Ramos (cell line): ENCODE data around the gene DIP2B.

Experiments
- in situ Hi-C: fragments of 300-500 bp; cut with MboI; formaldehyde crosslinking; loops from one replicate; pipeline ENCODE4 v1.14.3; 2022; ENCODE audit warnings: low sequenced_read_pairs; ENCODE audit not compliant: unreplicated experiment

Gene DIP2B

DNA sequence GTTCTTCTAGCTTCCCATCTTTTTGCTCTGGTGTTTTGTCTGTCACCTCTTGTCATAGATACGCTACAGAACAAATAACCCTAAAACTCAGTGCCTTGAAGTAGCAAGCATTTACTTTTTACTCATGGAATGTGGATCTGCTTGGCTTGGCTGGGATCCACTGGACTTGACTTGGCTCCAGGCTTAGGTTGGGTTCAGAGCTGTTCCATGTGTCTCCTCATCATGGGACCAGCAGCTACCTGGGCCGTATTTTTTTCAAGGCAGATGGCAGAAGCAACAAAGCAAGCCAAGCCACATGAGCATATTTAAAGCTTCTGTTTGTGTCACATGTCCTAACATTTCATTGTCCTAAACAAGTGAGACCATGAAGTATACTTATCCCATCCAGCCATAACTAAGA is 210.4 kb downstream of the DIP2B start:
- in situ Hi-C loops = no loop called here

DNA sequence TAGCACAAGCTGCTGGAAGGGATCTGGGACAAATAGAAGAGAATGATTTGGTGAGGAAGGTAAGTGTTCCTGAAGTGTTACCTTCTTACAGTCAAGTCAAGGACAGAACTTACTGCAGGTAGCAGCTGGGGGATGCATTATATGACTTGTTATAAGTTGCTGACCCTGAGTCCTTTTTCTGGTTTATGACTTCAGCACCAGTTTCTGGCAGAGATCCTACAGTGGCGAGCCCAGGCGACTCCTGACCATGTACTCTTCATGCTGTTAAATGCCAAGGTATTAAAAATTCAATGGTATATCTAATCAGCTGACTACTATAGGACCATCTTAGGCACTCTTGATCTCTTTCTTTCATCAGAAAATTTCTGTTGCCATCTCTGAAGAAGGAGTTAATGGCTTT is 214.0 kb downstream of the DIP2B start:
- in situ Hi-C loops = no loop called here

DNA sequence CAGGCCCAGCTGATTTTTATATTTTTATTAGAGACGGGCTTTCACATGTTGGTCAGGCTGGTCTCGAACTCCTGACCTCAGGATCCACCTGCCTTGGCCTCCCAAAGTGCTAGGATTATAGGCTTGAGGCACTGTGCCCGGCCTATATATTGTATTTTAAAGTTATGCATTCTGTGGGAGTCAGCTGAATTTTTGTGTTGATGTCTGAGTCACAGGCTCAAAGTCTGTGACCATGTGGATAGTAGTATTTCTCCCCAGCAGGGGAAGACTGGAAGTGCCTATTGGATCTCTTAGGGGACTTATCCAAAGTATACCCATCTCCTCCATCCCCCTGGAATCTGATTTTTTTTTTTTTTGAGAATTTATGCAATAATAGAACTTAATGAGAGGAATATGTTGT is 215.3 kb downstream of the DIP2B start:
- in situ Hi-C loops = no loop called here

DNA sequence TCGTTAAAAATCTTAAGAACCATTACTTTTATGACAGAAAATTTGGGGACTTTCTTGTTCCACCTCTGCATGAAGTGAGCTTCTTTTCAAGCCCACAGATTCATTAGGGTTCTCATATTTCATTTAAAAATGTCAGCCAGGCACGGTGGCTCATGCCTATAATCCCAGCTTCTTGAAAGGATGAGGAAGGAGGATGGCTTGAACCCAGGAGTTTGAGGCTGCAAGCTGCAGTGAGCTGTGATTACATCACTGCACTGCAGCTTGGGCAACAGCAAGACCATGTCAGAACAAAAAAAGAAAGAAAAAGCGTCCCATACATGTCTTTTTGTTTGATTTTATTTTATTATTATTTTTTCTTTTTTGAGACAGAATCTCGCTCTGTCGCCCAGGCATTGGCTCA is 215.7 kb downstream of the DIP2B start:
- in situ Hi-C loops = no loop called here

DNA sequence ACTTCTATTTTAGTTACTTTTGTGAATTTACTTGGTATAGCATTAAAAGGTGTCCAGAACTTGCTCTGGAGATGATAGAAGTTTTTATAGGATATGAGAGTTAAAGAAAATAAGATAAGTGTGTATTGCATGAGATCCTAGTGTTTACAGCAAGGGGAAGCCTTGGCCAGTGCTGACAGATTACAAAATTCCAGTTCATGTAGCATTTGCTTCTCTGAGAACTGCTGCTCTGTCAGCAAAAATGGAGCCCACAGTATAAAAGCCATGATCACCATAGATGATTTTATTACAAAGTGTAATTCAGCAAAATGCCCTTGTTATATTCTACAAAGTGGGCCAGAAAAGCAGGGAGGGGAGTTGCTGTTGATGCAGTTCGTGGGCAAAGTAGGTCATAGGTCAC is 219.1 kb downstream of the DIP2B start:
- in situ Hi-C loops = no loop called here

DNA sequence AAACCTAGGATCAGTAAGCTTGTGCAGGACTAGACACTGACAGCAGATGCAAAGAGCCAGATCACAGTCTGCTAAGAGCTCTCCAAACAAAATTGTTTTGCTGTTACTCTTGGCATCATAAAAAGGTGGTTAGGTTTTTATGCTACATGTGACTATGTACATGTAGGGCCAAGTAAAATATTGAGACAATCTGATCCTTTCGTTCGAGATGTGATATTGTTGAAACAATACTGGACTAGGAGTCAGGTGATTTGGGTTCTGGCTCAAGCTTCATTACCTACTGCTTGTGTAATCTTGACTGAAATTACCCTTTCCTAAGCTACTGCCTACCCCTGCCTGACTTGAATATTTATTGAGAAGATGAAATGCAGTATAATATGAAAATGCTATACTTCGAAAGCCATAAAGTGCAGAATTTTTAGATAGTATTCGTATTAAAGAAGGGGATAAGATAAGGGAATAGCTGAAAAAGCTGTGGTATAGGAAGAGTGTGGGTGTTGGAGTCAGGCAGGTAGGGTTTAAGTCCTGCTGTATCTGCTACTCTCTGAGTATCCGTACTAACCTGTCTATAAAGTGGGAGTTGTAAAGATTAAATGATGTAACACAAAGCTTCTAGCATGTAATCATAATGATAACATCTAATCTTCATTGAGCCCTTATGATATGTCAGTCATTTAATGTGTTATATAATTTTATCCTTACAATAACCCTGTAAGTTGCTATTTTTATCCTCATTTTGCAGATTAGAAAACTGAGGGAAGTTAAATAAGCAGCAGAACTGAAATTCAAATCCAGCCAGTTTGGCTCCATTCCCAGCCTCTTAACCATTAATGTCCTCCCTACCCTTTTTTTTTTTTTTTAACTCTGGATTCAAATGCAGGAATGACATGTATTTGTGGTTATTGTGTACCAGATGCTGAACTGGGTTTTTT is 220.5 kb downstream of the DIP2B start:
- in situ Hi-C loops = no loop called here

DNA sequence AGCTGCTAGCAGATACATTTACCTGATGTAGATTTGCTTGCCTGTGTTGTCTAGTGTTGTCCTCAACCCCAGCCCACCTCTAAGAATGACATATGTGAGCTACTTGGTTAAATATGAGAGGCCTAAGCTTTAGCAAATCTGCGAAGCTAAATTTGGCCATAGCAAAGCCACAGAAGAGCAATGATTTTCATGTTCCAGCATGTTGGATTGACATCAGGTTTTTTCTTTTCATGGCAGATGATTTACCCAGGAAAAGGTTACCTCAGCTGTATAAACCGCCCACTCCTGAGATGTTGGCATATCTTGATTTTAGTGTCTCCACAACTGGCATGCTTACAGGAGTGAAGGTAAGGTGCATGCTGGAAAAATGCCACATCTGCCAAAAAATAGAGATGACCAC is 222.7 kb downstream of the DIP2B start:
- in situ Hi-C loops = no loop called here

DNA sequence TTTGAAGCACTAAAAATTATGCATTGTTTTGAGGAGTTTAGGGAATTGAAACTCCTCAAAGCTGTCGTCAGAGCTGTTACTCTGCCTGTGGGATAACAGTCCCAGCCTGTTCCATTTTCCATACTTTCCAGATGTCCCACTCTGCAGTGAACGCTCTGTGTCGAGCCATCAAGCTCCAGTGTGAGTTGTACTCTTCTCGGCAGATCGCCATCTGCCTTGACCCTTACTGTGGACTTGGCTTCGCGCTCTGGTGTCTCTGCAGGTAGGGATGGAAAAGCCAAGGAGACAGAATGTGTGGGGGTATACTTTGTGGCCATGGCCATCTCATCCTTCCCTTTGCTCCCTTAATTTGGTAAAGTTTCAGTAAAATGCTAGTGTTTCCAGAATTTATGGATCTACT is 223.6 kb downstream of the DIP2B start:
- in situ Hi-C loops = no loop called here

DNA sequence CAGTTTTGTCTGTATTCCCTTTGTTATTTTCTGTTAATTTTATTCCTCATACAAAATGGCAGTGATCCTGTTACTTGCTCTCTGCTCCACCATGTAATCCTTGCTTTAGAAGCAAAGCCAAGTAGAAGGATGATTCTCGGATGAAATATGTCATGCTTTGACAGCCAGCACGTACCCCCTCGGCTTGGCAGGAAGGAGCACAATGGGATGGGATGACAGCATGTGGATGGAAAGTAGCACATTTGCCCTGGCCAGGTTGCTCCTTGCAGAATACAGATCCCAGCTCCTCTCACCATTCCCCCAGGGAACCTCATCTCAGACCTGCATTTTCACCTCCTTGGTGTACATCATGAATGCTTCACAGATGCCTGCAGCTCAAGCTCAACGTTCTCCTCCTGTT is 224.1 kb downstream of the DIP2B start:
- in situ Hi-C loops = no loop called here

DNA sequence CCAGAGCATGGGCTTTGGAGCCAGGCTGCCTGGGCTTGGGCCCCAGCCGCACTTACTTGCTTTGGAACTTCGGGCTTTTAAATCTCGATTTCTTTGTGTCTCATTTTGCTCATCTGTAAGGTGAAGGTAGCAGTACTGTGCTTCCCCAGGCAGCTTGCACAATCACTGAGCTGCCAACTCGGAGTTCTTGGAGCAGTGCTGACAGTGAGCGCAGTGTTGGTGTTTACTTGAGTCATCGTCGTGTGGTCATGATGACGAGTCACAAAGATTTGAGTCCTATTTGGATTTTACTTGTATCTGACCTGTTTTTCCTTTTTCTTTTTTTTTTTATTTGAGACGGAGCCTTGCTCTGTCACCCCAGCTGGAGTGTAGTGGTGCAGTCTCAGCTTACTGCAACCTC is 227.8 kb downstream of the DIP2B start:
- in situ Hi-C loops = no loop called here

DNA sequence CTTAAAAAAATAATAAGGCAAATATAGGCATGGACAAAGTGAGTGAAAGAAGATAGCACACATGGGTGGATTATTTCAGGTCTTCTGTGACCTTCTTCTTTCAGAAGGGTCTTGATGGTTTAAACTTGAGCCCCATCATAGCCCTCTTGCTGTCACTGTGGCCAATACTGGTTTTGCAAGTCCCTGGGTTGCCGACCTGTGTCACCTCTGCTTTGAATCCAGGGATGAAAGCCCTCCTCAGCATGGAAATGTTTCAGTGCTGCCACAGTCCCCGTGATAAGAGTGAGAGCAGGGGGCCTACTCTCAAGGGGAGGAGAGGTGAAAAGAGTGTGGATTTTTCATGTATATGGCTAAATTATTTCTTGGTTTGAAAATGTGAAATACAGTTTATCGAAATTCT is 228.9 kb downstream of the DIP2B start:
- in situ Hi-C loops = no loop called here

DNA sequence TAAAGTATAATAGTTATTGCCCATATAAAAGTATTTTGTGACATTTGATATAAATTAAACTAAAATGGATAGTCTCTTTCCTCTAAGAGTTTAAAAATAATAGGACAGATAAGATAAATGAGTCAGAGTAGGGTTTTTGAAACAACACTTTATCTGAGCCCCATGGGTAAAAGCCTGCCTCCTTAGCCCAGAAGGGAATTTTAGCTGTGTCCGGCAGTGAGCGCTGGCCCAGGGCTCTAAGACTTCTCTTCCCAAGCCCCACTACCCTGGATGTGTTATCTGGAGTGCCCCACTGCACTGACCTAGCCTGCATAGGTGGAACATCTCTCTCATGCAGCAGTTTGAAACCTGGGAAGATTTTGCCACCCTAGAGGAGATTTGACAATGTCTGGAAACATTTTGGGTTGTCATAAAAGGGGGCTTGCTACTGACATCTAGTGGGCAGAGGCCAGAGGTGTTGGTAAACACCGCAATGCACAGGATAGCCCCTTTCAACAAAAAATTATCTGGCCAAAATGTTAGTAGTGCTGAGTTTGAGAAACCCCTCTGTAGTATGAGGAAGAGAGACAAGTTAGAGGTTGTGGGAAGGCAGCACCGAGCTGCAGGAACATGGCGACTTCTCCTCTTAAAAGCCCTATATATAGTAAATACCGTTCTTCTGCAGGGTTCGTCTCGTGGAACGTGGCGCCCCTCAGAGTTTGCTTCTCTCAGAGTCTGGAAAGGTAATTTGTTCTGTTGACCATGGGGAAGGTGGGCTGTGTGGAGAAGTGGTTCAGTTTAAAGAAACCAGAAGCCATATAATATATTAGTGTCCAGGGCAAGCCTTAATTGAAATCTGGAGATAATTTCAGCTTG is 229.9 kb downstream of the DIP2B start:
- in situ Hi-C loops = no loop called here

DNA sequence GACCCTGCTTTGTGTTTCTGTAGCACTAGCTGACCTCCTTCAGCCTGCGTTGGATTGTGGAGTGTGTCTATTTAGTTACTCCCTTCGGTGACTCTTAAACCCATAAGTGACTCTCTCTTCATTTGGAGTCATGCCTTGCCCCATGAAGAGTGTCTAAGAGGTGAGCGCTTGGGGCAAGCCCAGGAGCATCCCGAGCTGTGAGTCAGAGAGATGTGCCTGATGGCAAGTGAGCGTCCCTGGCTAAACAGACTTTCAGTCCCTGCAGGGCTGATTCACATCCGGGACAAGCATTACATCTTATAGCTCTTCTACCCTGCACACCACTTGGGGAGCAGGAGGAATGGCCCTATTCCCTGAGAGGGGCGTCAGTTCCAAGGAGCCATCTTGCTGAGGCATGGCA is 234.8 kb downstream of the DIP2B start:
- in situ Hi-C loops = no loop called here

DNA sequence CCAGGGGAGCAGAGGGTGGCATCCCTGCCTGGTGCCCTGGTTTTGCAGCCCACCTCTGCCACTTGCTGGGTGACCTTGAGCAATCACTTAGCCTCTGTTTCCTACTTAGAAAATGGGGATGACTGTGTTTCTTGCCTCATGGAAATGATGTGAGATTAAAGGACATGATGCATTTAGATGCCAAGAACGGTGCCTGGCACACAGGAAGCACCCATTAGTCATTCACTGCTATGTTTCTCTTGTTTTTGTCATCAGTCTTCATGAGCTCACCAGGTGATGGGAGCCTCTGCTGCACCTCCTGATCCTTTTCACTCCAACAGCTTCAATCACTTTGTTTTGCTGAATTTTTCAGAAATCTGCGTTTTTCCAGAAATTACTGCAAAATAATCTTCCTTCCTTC is 235.5 kb downstream of the DIP2B start:
- in situ Hi-C loops = no loop called here

DNA sequence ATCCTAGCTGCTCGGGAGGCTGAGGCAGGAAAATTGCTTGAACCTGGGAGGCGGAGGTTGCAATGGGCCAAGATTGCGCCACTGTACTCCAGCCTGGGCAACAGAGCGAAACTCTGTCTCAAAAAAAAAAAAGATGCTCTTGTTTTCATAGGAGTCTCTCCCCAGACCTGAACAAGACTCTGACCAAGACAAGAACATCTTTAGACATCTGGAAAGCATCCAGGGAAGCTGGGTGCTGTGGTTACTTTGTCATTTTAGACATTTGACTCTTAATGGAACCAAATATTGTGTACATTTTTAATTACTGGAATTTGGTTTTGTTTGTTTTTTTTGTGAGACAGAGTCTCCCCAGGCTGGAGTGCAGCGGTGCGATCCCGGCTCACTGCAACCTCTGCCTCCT is 238.0 kb downstream of the DIP2B start:
- in situ Hi-C loops = no loop called here

DNA sequence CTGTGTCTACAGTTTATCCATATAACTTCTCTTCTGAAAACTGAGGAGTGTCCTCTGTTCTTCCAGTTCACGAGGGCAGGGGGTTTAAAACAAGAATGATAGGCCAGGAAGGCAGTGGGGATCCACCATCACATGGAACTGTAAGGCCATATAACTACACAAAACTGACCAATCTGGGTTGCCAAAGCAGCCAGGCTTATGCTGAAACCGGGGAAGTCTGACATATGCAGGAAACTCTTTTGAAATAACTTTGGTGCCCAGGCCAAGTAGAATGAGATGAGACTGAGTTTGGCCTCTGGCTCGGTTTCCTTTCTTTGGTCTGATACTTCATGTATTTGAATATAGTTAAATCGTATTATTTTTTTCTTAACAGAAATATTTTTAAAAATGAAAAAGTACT is 241.1 kb downstream of the DIP2B start:
- in situ Hi-C loops = no loop called here

DNA sequence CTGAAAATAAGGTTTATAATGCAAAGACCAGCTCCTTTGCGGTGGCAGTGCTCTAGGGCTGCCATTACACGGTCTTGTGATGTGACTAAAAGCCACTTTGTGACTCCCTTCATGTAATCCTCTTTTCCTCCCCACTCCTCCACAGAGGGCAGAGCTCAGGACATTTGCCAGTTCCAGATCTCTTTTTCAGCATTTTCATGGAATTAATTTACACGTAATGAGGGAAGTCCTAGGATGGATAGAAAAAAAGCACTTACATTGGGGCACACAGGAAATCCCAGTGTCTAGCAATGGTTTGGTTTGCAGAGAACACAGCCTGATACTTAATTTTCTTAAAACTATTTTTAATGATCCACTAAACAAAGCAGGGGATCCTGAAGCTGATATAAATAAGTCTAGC is 241.6 kb downstream of the DIP2B start:
- in situ Hi-C loops = no loop called here

DNA sequence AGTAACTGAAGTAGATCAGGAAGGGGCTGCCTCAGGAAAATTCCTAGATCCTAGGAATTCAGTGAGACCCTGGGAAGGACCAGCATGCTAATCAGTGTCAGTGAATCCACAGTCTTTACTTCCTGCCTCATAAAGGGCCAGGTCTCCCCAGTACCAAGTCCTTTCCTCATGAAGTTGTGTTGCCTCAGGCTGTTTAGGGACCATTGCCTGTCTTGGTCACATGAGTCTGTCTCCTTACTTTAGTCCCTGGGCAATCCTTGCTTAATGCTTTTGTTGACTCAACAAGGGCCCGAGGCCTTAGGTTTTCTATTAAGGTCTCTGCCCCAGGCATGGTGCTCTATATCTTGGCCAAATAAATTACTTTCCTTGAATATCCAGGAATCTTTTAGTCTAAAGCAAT is 243.0 kb downstream of the DIP2B start:
- in situ Hi-C loops = no loop called here

DNA sequence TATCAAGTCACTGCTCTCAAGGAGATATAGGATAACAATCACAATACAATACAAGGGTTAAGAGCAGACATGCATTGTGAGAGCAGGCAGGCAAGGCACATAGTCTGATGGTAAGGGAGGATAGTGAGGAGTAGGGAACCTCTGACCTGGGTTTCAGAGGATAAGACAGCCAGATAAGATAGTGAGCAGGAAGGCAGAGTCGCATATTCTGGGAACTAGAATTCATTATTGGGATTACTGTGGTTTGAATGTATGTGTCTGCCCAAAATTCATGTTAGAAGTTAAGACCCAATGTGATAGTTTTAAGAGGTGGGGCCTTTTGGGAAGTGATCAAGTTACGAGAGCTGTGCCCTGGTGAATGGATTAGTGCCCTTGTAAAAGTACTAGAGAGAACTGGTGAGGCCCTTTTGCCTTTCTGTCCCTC is 244.7 kb downstream of the DIP2B start:
- in situ Hi-C loops = no loop called here

DNA sequence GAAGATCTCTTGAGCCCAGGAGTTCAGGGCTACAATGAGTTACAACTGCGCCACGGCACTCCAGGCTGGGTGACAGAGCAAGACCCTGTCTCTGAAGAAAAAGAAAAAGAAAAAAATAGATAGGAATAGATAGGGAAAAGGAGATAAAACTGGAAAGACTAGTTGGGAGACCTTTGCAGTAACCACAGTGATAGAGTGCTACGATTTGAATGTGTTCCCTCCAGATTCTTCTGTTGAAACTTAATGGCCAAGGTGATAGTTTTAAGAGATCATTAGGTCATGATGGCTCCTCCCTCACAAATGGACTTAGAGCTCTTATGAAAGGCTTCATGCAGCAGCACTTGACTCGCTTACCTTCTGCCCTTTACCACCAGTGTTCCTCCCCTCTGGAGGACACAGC is 245.6 kb downstream of the DIP2B start:
- in situ Hi-C loops = no loop called here

DNA sequence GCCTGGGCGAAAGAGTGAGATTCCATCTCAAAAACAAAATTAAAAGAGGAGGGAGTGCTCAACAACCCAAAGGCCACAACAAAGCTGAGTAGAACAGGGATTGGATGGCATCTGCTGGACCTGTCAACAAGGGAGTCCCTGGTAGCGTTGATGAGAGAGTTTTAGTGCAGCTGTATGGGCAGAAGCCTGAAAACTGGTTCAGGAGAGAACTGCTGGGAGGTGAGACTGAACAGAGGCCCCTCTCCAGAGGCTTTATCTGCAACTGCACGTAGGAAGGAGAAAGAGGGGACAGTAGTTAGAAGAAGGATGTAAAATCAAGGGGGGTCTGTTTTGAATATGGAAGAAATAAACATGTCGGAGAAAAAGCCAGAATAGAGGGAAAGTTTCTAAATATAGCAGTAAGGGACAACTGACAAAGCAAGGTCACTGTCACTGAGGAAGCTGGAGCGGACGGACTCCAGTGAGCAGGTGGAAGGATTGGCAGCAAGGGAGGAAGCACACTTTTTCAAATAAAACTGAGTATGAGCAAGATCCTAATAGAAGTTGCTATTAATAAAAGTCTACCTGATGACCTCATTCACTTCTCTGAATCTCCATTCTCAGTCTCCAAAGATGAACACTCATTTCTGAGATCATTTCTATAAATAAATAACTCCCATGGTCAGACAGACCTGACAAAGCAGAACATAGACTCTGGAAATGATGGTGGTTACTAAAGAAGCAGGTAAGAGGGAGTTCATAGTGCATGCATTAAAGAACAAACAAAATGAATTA is 247.3 kb downstream of the DIP2B start:
- in situ Hi-C loops = no loop called here
